Measurements from ENCODE around the gene GALNT3.

The GALNT3 gene

DNA sequence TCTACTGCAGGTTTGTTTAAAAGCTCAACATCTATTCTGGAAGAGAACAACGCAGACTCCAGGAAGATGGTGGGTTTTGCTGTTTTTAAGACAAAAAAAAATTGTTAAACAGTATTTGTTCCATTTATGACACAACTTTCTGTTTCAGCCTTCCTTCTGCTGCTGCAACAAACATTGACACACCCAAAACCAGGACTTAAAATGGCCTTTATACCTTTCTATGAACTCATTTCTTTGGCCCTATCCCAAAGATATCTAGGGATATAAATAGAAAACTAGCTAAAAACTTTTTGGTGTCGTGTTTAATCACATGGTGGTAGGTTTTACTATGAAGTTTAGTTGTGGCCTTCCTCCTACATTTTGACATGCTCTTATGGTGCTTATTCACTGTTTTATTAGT, 964 bp upstream of the GALNT3 start:
- H3K36me3 ChIP-seq (ENCODE audit: control insufficient read depth in 2 of 2, insufficient read depth in 1 of 2, low read length in 2 of 2): no peaks in the 10 kb centered on the region
- ChIA-PET POLR2A (interaction anchor here (0.7 kb wide), 1 partner anchor 33 kb away, joined by 4 read pairs; no protein-coding TSS in a partner anchor), CTCF (interaction anchor here (1.3 to 1.5 kb wide), 2 partner anchors 13 to 393 kb away, joined by 5 to 8 read pairs; no protein-coding TSS in a partner anchor)
- 0 out of 2 replicates have a peak overlapping the region, but pooled peaks have one; percentile 93 for H3K27ac ChIP-seq (ENCODE audit: extremely low read depth, low read depth, low read length)
- peaks cover 22% of the 10 kb centered on the region for H3K4me1 ChIP-seq (ENCODE audit: control insufficient read depth, insufficient read depth, low read length)
- no peak overlapping the region for H3K4me3 ChIP-seq (ENCODE audit: low read depth, low read length)
- no peaks in the 10 kb centered on the region for H3K9me3 ChIP-seq (ENCODE audit: control insufficient read depth, insufficient read depth, low read depth, low read length)
- TF ChIP-seq WT1 (tag by site-specific recombination; IDR thresholded peaks at IDR 0.05) (no peak), ZBTB21 (tag by site-specific recombination; IDR thresholded peaks at IDR 0.05) (no peak), ZBTB20 (tag by site-specific recombination; IDR thresholded peaks at IDR 0.05) (no peak), EGR2 (tag by site-specific recombination; IDR thresholded peaks at IDR 0.05; ENCODE audit: low read depth) (no peak), HIC1 (tag by site-specific recombination; IDR thresholded peaks at IDR 0.05) (no peak), ZFP37 (tag by site-specific recombination; IDR thresholded peaks at IDR 0.05) (no peak), ZNF202 (tag by site-specific recombination; IDR thresholded peaks at IDR 0.05; ENCODE audit: borderline replicate concordance) (no peak), ZNF530 (tag by site-specific recombination; IDR thresholded peaks at IDR 0.05; ENCODE audit: low read depth) (no peak), ZNF335 (tag by site-specific recombination; conservative IDR thresholded peaks at IDR 0.05) (no peak), BCL6B (tag by site-specific recombination; IDR thresholded peaks at IDR 0.05) (0 out of 2 replicates have a peak, but pooled peaks have one; percentile 47), ZBTB17 (tag by site-specific recombination; IDR thresholded peaks at IDR 0.05) (no peak), ZNF221 (tag by site-specific recombination; IDR thresholded peaks at IDR 0.05; ENCODE audit: borderline replicate concordance) (no peak), ZNF169 (tag by site-specific recombination; IDR thresholded peaks at IDR 0.05) (no peak), ZNF416 (tag by site-specific recombination; IDR thresholded peaks at IDR 0.05) (no peak), ZNF311 (tag by site-specific recombination; IDR thresholded peaks at IDR 0.05; ENCODE audit: borderline replicate concordance) (no peak), ZNF558 (tag by site-specific recombination; IDR thresholded peaks at IDR 0.05) (no peak), ZNF792 (tag by site-specific recombination; IDR thresholded peaks at IDR 0.05) (no peak), ZNF426 (tag by site-specific recombination; IDR thresholded peaks at IDR 0.05) (no peak), ZNF394 (tag by site-specific recombination; IDR thresholded peaks at IDR 0.05; ENCODE audit: borderline replicate concordance) (no peak), ZNF157 (tag by site-specific recombination; IDR thresholded peaks at IDR 0.05) (no peak), ZNF488 (tag by site-specific recombination; IDR thresholded peaks at IDR 0.05) (no peak), KLF1 (tag by site-specific recombination; IDR thresholded peaks at IDR 0.05) (0 out of 2 replicates have a peak, but pooled peaks have one; percentile 9)
- TF ChIP-seq, protein P1, sequence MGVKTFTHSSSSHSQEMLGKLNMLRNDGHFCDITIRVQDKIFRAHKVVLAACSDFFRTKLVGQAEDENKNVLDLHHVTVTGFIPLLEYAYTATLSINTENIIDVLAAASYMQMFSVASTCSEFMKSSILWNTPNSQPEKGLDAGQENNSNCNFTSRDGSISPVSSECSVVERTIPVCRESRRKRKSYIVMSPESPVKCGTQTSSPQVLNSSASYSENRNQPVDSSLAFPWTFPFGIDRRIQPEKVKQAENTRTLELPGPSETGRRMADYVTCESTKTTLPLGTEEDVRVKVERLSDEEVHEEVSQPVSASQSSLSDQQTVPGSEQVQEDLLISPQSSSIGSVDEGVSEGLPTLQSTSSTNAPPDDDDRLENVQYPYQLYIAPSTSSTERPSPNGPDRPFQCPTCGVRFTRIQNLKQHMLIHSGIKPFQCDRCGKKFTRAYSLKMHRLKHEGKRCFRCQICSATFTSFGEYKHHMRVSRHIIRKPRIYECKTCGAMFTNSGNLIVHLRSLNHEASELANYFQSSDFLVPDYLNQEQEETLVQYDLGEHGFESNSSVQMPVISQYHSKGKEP (tag by site-specific recombination; IDR thresholded peaks at IDR 0.05): no peak
- TF ChIP-seq, protein P2, sequence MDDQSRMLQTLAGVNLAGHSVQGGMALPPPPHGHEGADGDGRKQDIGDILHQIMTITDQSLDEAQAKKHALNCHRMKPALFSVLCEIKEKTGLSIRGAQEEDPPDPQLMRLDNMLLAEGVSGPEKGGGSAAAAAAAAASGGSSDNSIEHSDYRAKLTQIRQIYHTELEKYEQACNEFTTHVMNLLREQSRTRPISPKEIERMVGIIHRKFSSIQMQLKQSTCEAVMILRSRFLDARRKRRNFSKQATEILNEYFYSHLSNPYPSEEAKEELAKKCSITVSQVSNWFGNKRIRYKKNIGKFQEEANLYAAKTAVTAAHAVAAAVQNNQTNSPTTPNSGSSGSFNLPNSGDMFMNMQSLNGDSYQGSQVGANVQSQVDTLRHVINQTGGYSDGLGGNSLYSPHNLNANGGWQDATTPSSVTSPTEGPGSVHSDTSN (CRISPR knock-in tag; IDR thresholded peaks at IDR 0.05): no peak
- TF ChIP-seq, protein P3, sequence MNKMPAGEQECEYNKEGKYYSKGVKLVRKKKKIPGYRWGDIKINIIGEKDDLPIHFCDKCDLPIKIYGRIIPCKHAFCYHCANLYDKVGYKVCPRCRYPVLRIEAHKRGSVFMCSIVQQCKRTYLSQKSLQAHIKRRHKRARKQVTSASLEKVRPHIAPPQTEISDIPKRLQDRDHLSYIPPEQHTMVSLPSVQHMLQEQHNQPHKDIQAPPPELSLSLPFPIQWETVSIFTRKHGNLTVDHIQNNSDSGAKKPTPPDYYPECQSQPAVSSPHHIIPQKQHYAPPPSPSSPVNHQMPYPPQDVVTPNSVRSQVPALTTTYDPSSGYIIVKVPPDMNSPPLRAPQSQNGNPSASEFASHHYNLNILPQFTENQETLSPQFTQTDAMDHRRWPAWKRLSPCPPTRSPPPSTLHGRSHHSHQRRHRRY (tag by site-specific recombination; IDR thresholded peaks at IDR 0.05): no peak
- TF ChIP-seq, protein P4, sequence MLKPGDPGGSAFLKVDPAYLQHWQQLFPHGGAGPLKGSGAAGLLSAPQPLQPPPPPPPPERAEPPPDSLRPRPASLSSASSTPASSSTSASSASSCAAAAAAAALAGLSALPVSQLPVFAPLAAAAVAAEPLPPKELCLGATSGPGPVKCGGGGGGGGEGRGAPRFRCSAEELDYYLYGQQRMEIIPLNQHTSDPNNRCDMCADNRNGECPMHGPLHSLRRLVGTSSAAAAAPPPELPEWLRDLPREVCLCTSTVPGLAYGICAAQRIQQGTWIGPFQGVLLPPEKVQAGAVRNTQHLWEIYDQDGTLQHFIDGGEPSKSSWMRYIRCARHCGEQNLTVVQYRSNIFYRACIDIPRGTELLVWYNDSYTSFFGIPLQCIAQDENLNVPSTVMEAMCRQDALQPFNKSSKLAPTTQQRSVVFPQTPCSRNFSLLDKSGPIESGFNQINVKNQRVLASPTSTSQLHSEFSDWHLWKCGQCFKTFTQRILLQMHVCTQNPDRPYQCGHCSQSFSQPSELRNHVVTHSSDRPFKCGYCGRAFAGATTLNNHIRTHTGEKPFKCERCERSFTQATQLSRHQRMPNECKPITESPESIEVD (tag by site-specific recombination; IDR thresholded peaks at IDR 0.05): 0 out of 2 replicates have a peak, but pooled peaks have one; percentile 31
- TF ChIP-seq, protein P5, sequence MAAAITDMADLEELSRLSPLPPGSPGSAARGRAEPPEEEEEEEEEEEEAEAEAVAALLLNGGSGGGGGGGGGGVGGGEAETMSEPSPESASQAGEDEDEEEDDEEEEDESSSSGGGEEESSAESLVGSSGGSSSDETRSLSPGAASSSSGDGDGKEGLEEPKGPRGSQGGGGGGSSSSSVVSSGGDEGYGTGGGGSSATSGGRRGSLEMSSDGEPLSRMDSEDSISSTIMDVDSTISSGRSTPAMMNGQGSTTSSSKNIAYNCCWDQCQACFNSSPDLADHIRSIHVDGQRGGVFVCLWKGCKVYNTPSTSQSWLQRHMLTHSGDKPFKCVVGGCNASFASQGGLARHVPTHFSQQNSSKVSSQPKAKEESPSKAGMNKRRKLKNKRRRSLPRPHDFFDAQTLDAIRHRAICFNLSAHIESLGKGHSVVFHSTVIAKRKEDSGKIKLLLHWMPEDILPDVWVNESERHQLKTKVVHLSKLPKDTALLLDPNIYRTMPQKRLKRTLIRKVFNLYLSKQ (tag by site-specific recombination; IDR thresholded peaks at IDR 0.05; ENCODE audit: borderline replicate concordance): no peak
